Adrenal gland (tissue), 5 donors: ENCODE results near the gene CEBPZ.
"Not testable (repeated sequence)": the region's sequence is repeated elsewhere in the genome, so short reads cannot be mapped to it uniquely, and the experiment has no call there.

ENCODE experiments used
- CTCF ChIP-seq, 6 experiments: fragments of 450-650 bp in 4 of 6; fragments of 200-600 bp in 2 of 6; sonication (generic) in 1 of 6; IDR thresholded peaks; 1 replicate in 5 of 6; 2 replicates in 1 of 6; pipeline versions ENCODE4 v1.5.1 to v1.8.0; 2016 to 2021; ENCODE audit warnings: antibody characterized with exemption in 6 of 6, mild to moderate bottlenecking in 2 of 6, moderate library complexity in 1 of 6
- POLR2A ChIP-seq, 2 donors: fragments of 450-650 bp; IDR thresholded peaks; one replicate each; pipeline ENCODE4 v1.6.1; 2017; ENCODE audit warnings: antibody characterized with exemption in 2 of 2, mild to moderate bottlenecking in 2 of 2, moderate library complexity in 1 of 2
- donor health status: DM: no; HTN: no; CAD: no.

DNA sequence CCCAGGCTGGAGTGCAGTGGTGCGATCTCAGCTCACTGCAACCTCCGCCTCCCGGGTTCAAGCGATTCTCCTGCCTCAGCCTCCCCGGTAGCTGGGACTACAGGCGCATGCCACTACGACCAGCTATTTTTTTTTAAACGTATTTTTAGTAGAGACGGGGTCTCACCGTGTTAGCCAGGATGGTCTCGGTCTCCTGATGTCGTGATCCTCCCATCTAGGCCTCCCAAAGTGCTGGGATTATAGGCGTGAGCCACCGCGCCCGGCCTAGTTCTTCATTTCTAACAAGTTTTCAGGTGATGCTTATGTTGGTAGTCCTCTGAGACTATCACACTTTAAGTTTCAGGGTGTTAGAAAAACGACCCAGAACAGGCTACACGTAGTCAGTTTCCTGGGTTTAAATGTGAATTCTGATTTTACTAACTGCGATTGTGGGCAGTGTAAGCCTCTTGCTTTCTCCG lies 35.5 kb downstream of the CEBPZ start:
- TF ChIP-seq POLR2A, CTCF (IDR thresholded peaks at IDR 0.05): not testable (repeated sequence)
